ENCODE results near the gene MICA. TPM values are rescaled to one million over a fixed set of nuclear protein-coding genes. Genes with fewer than 3 reads are reported as not detected.

MICA gene
- 5.2 TPM for total RNA-seq

DNA sequence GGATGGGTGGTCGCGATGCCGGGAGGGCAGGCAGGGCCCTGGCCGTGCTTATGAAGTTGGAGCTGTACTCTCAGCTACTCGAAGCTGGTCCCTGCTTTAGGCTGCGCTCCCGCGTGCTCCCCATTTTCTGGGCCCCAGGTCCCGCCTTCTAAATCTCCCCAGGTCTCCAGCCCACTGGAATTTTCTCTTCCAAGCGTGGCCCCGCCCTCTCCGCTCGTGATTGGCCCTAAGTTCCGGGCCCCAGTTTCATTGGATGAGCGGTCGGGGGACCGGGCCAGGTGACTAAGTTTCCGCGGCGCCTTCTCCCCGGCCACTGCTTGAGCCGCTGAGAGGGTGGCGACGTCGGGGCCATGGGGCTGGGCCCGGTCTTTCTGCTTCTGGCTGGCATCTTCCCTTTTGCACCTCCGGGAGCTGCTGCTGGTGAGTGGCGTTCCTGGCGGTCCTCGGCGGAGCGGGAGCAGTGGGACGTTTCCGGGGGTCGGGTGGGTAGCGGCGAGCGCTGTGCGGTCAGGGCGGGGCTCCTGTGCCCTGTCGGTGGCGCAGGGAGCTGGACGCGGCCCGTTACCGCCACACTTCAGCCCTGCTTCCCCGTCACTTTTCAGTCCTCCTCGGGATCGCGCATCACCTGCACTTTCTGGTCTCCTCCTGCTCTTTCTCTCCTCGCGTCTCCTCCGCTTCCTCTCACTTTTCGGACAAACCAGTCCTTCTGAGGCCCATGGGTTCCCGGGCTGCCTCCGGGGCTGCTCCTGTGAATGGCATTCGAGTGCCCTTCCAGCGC lies at the start of gene MICA:
MICA (plus strand) TSS at position 313 of the 778 bp plus-strand sequence; CDS start at position 351, 38 bp downstream.
- Histone ChIP-seq H3K36me3 (ENCODE audit: control insufficient read depth in 3 of 3, insufficient read depth in 3 of 3, low read length in 3 of 3) (no peaks in the 10 kb centered on the region), H3K27me3 (ENCODE audit: control insufficient read depth in 3 of 3, insufficient read depth in 3 of 3, low read length in 3 of 3) (peaks cover 0 to 7% (median 0%) of the 10 kb centered on the region in 3 donors), H3K9me3 (ENCODE audit: control insufficient read depth in 3 of 3, low read length in 3 of 3) (no peaks in the 10 kb centered on the region), H3K4me1 (ENCODE audit: control insufficient read depth in 3 of 3, insufficient read depth in 3 of 3, low read length in 3 of 3) (peaks cover 16 to 50% (median 22%) of the 10 kb centered on the region in 3 donors), H3K4me3 (ENCODE audit: low read length in 3 of 3) (peak within 1 kb of the TSS; percentile 71 to 85 (median 80)), H3K27ac (ENCODE audit: low read depth, low read length) (peak within 1 kb of the TSS; percentile 73), H3K9ac (ENCODE audit: low read depth in 1 of 3, low read length in 3 of 3) (peak within 1 kb of the TSS; percentile 76 to 79 (median 76))

DNA sequence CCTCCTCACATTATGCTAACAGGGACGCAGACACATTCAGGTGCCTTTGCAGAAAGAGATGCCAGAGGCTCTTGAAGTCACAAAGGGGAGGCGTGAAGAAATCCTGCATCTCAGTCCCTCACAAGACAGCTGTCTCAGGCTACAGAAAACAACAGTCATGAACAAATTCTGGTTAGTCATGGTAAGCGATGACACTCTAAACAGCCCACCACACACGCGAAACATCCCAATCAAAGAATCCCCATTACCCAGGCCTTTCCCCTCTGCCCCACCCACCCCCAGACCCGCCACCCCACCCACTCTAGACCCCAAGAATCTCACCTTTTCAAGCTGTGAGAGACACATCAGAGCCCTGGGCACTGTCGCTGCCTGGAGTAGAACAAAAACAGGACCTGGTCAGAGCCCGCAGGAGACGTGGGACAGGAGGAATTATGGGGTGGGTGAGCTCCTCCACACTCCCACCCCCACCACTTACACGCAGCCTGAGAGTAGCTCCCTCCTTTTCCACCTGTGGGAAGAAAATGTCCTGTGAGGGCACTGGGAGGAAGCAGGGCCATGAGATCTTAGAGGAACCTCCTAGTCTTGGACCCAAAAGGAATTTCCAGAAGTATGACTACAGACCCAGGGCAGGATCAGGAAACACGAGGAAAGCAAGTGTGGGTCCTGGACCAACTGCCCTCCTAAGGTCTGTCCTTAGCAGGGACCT lies 49.1 kb upstream of the MICA start:
- peaks cover 10 to 16% (median 15%) of the 10 kb centered on the region in 3 donors for H3K4me1 ChIP-seq (ENCODE audit: control insufficient read depth in 3 of 3, insufficient read depth in 3 of 3, low read length in 3 of 3)
- H3K36me3 ChIP-seq (ENCODE audit: control insufficient read depth in 3 of 3, insufficient read depth in 3 of 3, low read length in 3 of 3) = peaks cover 8 to 11% (median 9%) of the 10 kb centered on the region in 3 donors
- H3K27ac ChIP-seq (ENCODE audit: low read depth, low read length) = no peak overlapping the region
- H3K4me3 ChIP-seq (ENCODE audit: low read length in 3 of 3) = peak overlapping the region; percentile 58 to 75 (median 71)
- H3K9me3 ChIP-seq (ENCODE audit: control insufficient read depth in 3 of 3, low read length in 3 of 3) = no peaks in the 10 kb centered on the region
- H3K27me3 ChIP-seq (ENCODE audit: control insufficient read depth in 3 of 3, insufficient read depth in 3 of 3, low read length in 3 of 3) = peaks cover 0 to 5% (median 0%) of the 10 kb centered on the region in 3 donors
- peak overlapping the region in 1 of 3 donors; percentile 23 for H3K9ac ChIP-seq (ENCODE audit: low read depth in 1 of 3, low read length in 3 of 3)

DNA sequence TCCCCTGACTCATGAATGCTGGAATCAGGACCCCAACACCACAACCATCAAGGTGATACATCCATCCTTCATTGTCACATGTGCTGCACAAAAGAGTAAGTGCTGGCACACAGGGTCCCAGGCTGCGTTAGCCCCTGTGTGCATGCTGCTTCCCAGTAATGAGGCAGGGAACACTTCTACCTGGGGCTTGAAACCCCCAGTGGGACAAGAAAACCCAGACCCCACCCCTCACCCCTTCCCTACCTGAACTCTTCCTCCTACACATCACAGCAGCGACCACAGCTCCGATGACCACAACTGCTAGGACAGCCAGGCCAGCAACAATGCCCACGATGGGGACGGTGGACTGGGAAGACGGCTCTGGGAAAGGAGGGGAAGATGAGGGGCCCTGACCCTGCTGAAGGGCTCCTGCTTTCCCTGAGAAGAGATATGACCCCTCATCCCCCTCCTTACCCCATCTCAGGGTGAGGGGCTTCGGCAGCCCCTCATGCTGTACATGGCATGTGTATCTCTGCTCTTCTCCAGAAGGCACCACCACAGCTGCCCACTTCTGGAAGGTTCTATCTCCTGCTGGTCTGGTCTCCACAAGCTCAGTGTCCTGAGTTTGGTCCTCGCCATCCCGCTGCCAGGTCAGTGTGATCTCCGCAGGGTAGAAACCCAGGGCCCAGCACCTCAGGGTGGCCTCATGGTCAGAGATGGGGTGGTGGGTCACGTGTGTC lies 48.4 kb upstream of the MICA start:
- Histone ChIP-seq H3K4me1 (ENCODE audit: control insufficient read depth in 3 of 3, insufficient read depth in 3 of 3, low read length in 3 of 3) (peaks cover 10 to 16% (median 15%) of the 10 kb centered on the region in 3 donors), H3K9me3 (ENCODE audit: control insufficient read depth in 3 of 3, low read length in 3 of 3) (no peaks in the 10 kb centered on the region), H3K9ac (ENCODE audit: low read depth in 1 of 3, low read length in 3 of 3) (peak overlapping the region; percentile 10 to 88 (median 54)), H3K27me3 (ENCODE audit: control insufficient read depth in 3 of 3, insufficient read depth in 3 of 3, low read length in 3 of 3) (peaks cover 0 to 6% (median 0%) of the 10 kb centered on the region in 3 donors), H3K36me3 (ENCODE audit: control insufficient read depth in 3 of 3, insufficient read depth in 3 of 3, low read length in 3 of 3) (peaks cover 8 to 11% (median 9%) of the 10 kb centered on the region in 3 donors), H3K4me3 (ENCODE audit: low read length in 3 of 3) (peak overlapping the region; percentile 58 to 75 (median 71)), H3K27ac (ENCODE audit: low read depth, low read length) (no peak overlapping the region)

DNA sequence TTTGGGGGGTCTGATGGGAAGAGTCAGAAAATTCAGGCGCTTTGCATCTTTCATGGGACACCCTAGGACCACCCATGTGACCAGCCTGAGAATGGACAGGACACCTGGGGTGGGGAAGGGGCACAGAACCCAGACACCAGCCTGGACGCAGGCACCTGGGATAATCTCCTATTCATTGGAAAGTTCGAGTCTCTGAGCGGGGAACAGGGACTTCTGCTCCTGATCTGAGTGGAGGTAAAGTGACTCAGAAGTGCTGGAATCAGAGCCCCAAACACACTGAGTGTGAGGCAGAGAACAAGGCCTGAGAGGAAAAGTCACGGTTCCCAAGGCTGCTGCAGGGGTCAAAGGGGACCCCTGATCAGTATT lies 47.8 kb upstream of the MICA start:
- Histone ChIP-seq H3K9me3 (ENCODE audit: control insufficient read depth in 3 of 3, low read length in 3 of 3) (no peaks in the 10 kb centered on the region), H3K4me1 (ENCODE audit: control insufficient read depth in 3 of 3, insufficient read depth in 3 of 3, low read length in 3 of 3) (peaks cover 10 to 16% (median 15%) of the 10 kb centered on the region in 3 donors), H3K27me3 (ENCODE audit: control insufficient read depth in 3 of 3, insufficient read depth in 3 of 3, low read length in 3 of 3) (peaks cover 0 to 6% (median 0%) of the 10 kb centered on the region in 3 donors), H3K36me3 (ENCODE audit: control insufficient read depth in 3 of 3, insufficient read depth in 3 of 3, low read length in 3 of 3) (peaks cover 8 to 11% (median 9%) of the 10 kb centered on the region in 3 donors), H3K9ac (ENCODE audit: low read depth in 1 of 3, low read length in 3 of 3) (peak overlapping the region; percentile 51 to 88 (median 54)), H3K4me3 (ENCODE audit: low read length in 3 of 3) (peak overlapping the region; percentile 58 to 75 (median 71)), H3K27ac (ENCODE audit: low read depth, low read length) (no peak overlapping the region)

DNA sequence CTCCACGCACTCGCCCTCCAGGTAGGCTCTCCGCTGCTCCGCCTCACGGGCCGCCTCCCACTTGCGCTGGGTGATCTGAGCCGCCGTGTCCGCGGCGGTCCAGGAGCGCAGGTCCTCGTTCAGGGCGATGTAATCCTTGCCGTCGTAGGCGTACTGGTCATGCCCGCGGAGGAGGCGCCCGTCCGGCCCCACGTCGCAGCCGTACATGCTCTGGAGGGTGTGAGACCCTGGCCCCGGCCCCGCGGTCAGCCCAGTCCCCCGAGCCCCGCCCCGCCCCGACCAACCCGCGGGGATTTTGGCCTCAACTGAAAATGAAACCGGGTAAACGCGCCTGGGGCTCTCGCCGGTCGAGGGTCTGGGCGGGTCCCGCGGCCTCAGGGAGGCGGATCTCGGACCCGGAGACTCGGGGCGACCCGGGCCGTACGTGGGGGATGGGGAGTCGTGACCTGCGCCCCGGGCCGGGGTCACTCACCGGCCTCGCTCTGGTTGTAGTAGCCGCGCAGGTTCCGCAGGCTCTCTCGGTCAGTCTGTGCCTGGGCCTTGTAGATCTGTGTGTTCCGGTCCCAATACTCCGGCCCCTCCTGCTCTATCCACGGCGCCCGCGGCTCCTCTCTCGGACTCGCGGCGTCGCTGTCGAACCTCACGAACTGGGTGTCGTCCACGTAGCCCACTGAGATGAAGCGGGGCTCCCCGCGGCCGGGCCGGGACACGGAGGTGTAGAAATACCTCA lies 47.0 kb upstream of the MICA start:
- Histone ChIP-seq H3K36me3 (ENCODE audit: control insufficient read depth in 3 of 3, insufficient read depth in 3 of 3, low read length in 3 of 3) (peaks cover 8 to 11% (median 9%) of the 10 kb centered on the region in 3 donors), H3K4me1 (ENCODE audit: control insufficient read depth in 3 of 3, insufficient read depth in 3 of 3, low read length in 3 of 3) (peaks cover 10 to 16% (median 15%) of the 10 kb centered on the region in 3 donors), H3K27ac (ENCODE audit: low read depth, low read length) (peak overlapping the region; percentile 75), H3K27me3 (ENCODE audit: control insufficient read depth in 3 of 3, insufficient read depth in 3 of 3, low read length in 3 of 3) (peaks cover 0 to 4% (median 0%) of the 10 kb centered on the region in 3 donors), H3K9ac (ENCODE audit: low read depth in 1 of 3, low read length in 3 of 3) (peak overlapping the region; percentile 76 to 88 (median 76)), H3K9me3 (ENCODE audit: control insufficient read depth in 3 of 3, low read length in 3 of 3) (no peaks in the 10 kb centered on the region), H3K4me3 (ENCODE audit: low read length in 3 of 3) (peak overlapping the region; percentile 67 to 75 (median 71))

DNA sequence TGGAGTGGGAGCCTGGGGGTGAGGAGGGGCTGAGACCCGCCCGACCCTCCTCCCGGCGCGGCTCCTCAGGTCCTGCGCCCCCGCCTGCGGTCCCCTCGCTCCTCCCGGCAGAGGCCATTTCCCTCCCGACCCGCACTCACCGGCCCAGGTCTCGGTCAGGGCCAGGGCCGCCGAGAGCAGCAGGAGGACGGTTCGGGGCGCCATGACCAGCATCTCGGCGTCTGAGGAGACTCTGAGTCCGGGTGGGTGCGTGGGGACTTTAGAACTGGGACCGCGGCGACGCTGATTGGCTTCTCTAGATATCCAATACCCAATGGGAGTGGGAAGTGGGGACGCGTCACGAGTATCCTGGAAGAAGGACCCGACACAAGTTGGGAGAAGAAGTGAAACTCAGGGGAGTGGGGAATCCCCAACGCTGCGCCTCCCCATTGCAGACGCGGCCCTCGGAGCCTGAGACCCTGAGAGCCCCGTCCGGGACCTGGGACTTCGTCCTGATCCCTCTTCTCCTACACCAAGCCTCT lies 46.4 kb upstream of the MICA start, which contains the start of gene HLA-B:
HLA-B (minus strand) TSS at position 234 of the 521 bp plus-strand sequence; CDS start at position 213, 21 bp downstream.
- Histone ChIP-seq H3K9me3 (ENCODE audit: control insufficient read depth in 3 of 3, low read length in 3 of 3) (no peaks in the 10 kb centered on the region), H3K27me3 (ENCODE audit: control insufficient read depth in 3 of 3, insufficient read depth in 3 of 3, low read length in 3 of 3) (peaks cover 0 to 4% (median 0%) of the 10 kb centered on the region in 3 donors), H3K27ac (ENCODE audit: low read depth, low read length) (peak within 1 kb of the TSS; percentile 75), H3K4me1 (ENCODE audit: control insufficient read depth in 3 of 3, insufficient read depth in 3 of 3, low read length in 3 of 3) (peaks cover 10 to 16% (median 15%) of the 10 kb centered on the region in 3 donors), H3K4me3 (ENCODE audit: low read length in 3 of 3) (peak within 1 kb of the TSS; percentile 67 to 80 (median 75)), H3K9ac (ENCODE audit: low read depth in 1 of 3, low read length in 3 of 3) (peak within 1 kb of the TSS; percentile 76 to 88 (median 87)), H3K36me3 (ENCODE audit: control insufficient read depth in 3 of 3, insufficient read depth in 3 of 3, low read length in 3 of 3) (peaks cover 8 to 11% (median 9%) of the 10 kb centered on the region in 3 donors)

DNA sequence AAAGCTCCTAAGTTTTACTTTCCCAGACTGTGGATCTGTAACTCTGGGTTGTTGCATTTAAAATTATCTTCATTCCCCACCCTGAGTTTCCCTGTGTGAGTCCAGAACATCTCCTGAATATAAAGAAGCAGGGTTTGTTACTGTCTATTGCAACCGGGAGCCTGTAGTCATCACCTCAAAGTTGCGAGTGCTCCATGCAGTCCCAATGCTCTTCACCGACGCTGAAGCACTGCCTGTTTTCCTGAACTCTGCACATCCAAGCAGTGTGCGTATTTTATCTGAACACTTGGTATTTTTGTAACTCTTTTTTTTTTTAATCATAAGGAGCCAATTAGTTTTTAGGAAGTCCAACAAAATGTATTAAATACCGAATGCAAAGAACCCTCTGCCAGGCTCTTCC lies 45.5 kb upstream of the MICA start:
- peaks cover 8 to 11% (median 9%) of the 10 kb centered on the region in 3 donors for H3K36me3 ChIP-seq (ENCODE audit: control insufficient read depth in 3 of 3, insufficient read depth in 3 of 3, low read length in 3 of 3)
- H3K4me1 ChIP-seq (ENCODE audit: control insufficient read depth in 3 of 3, insufficient read depth in 3 of 3, low read length in 3 of 3) = peaks cover 10 to 15% (median 15%) of the 10 kb centered on the region in 3 donors
- no peaks in the 10 kb centered on the region for H3K9me3 ChIP-seq (ENCODE audit: control insufficient read depth in 3 of 3, low read length in 3 of 3)
- peak overlapping the region in 1 of 3 donors; percentile 80 for H3K4me3 ChIP-seq (ENCODE audit: low read length in 3 of 3)
- peak overlapping the region in 1 of 3 donors; percentile 87 for H3K9ac ChIP-seq (ENCODE audit: low read depth in 1 of 3, low read length in 3 of 3)
- no peak overlapping the region for H3K27ac ChIP-seq (ENCODE audit: low read depth, low read length)
- H3K27me3 ChIP-seq (ENCODE audit: control insufficient read depth in 3 of 3, insufficient read depth in 3 of 3, low read length in 3 of 3) = peaks cover 0 to 8% (median 3%) of the 10 kb centered on the region in 3 donors

DNA sequence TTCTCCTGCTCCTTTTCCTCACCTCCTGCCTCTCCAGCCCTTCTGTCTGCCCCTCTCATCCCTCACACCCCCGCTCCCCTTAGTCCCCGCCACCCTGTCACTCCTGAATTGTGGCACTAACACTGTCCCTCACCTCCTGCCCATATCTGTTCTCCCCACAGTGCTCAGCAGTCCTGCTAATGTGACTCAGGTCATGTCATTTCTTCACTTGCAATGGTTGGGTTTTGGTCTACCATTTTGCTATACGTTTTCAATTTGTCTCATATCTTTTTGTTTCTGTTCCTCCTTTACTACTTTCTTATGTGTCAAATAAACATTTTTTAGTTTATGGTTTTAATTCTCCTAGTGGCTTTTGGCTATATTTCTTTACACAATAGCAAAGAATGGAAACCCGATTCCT lies 45.1 kb upstream of the MICA start:
- Histone ChIP-seq H3K9ac (ENCODE audit: low read depth in 1 of 3, low read length in 3 of 3) (no peak overlapping the region), H3K27me3 (ENCODE audit: control insufficient read depth in 3 of 3, insufficient read depth in 3 of 3, low read length in 3 of 3) (peaks cover 0 to 8% (median 3%) of the 10 kb centered on the region in 3 donors), H3K27ac (ENCODE audit: low read depth, low read length) (no peak overlapping the region), H3K4me1 (ENCODE audit: control insufficient read depth in 3 of 3, insufficient read depth in 3 of 3, low read length in 3 of 3) (peaks cover 10 to 15% (median 14%) of the 10 kb centered on the region in 3 donors), H3K36me3 (ENCODE audit: control insufficient read depth in 3 of 3, insufficient read depth in 3 of 3, low read length in 3 of 3) (peaks cover 8 to 11% (median 9%) of the 10 kb centered on the region in 3 donors), H3K9me3 (ENCODE audit: control insufficient read depth in 3 of 3, low read length in 3 of 3) (no peaks in the 10 kb centered on the region), H3K4me3 (ENCODE audit: low read length in 3 of 3) (no peak overlapping the region)

Data from skeletal muscle tissue (tissue), 4 donors.